Fibroblast of lung (primary cell): ENCODE results near the gene LHX2. TPM values are rescaled to one million over a fixed set of nuclear protein-coding genes. Genes with fewer than 3 reads are reported as not detected.
"Not testable (repeated sequence)": the region's sequence is repeated elsewhere in the genome, so short reads cannot be mapped to it uniquely, and the experiment has no call there.

Experiments used
- DNase-seq, 2 donors: peaks; one replicate each; pipeline versions ENCODE4 v3.0.0 to v3.0.0-alpha.2; 2010; ENCODE audit warnings: low read depth in 2 of 2
- H2AFZ ChIP-seq: 2 replicates; pipeline ENCODE4 v1.5.1; 2012; ENCODE audit warnings: low read length, control low read depth, inconsistent platforms
- H3K27ac ChIP-seq: 2 replicates; pipeline ENCODE4 v1.5.1; 2011; ENCODE audit warnings: low read length, control low read depth; ENCODE audit not compliant: insufficient read depth
- H3K27me3 ChIP-seq: 2 replicates; pipeline ENCODE4 v1.5.1; 2011; ENCODE audit warnings: mild to moderate bottlenecking, low read length; ENCODE audit not compliant: control insufficient read depth, insufficient read depth
- H3K36me3 ChIP-seq: 2 replicates; pipeline ENCODE4 v1.5.1; 2011; ENCODE audit warnings: low read length; ENCODE audit not compliant: control insufficient read depth, insufficient read depth
- H3K4me1 ChIP-seq: 2 replicates; pipeline ENCODE4 v1.5.1; 2011; ENCODE audit warnings: low read length; ENCODE audit not compliant: control insufficient read depth, insufficient read depth; ENCODE audit errors: extremely low read depth
- H3K4me2 ChIP-seq: 2 replicates; pipeline ENCODE4 v1.5.1; 2011; ENCODE audit warnings: low read length, control low read depth; ENCODE audit not compliant: insufficient read depth; ENCODE audit errors: extremely low read depth
- H3K4me3 ChIP-seq, 4 experiments: fragments of 200-600 bp in 1 of 4; sonication (generic) in 1 of 4; replicated peaks in 1 of 4; 2 replicates each; pipeline ENCODE4 v1.5.1; 2011 to 2016; ENCODE audit warnings: low read length in 4 of 4, low read depth in 3 of 4, mild to moderate bottlenecking in 3 of 4, control low read depth in 2 of 4, inconsistent platforms in 1 of 4, mixed read lengths in 1 of 4; ENCODE audit not compliant: insufficient read depth in 1 of 4; ENCODE audit errors: control extremely low read depth in 1 of 4
- H3K79me2 ChIP-seq: 2 replicates; pipeline ENCODE4 v1.5.1; 2012; ENCODE audit warnings: mild to moderate bottlenecking, low read length, inconsistent platforms; ENCODE audit not compliant: control insufficient read depth, insufficient read depth
- H3K9ac ChIP-seq: 2 replicates; pipeline ENCODE4 v1.5.1; 2011; ENCODE audit warnings: mild to moderate bottlenecking, low read length, control low read depth; ENCODE audit not compliant: insufficient read depth
- H3K9me3 ChIP-seq: 2 replicates; pipeline ENCODE4 v1.5.1; 2012; ENCODE audit warnings: low read depth, low read length; ENCODE audit not compliant: control insufficient read depth, insufficient read depth
- H4K20me1 ChIP-seq: 2 replicates; pipeline ENCODE4 v1.5.1; 2011; ENCODE audit warnings: low read length; ENCODE audit not compliant: control insufficient read depth, insufficient read depth; ENCODE audit errors: extremely low read depth
- CTCF ChIP-seq, 2 donors: IDR thresholded peaks in 1 of 2; conservative IDR thresholded peaks in 1 of 2; 1 replicate in 1 of 2; 2 replicates in 1 of 2; pipeline ENCODE4 v1.5.1; 2011 to 2012; ENCODE audit warnings: low read length in 2 of 2, control low read depth in 1 of 2, inconsistent platforms in 1 of 2, low read depth in 1 of 2, mild to moderate bottlenecking in 1 of 2
- EZH2 ChIP-seq: IDR thresholded peaks from 2 replicates; pipeline ENCODE4 v1.5.1; 2012; ENCODE audit warnings: low read length, control low read depth, mild to moderate bottlenecking; ENCODE audit errors: missing control alignments
- polyA plus RNA-seq, 2 donors: library from polyadenylated mRNA; depleted of rRNA in 1 of 2; stranded (reverse) in 1 of 2; unstranded in 1 of 2; fragments of >200 nt; gene quantifications; 2 replicates each; pipeline ENCODE4 v1.2.1, GENCODE V29; 2011 to 2012; ENCODE audit warnings: missing spikeins in 1 of 2
- total RNA-seq: library from RNA; depleted of rRNA; stranded (reverse); fragments of >200 nt; gene quantifications from 2 replicates; pipeline ENCODE4 v1.2.1, GENCODE V29; 2014

Gene LHX2
- total and polyA plus RNA-seq, 2 donors (not counting 1 experiment from before 2014, with no cell fraction given) = not detected

- Histone ChIP-seq H3K27ac (no peak overlapping the region), H2AFZ (no peak overlapping the region), H3K79me2 (no peaks in the 10 kb centered on the region), H3K9ac (no peak overlapping the region), H3K4me2 (no peak overlapping the region), H3K27me3 (no peaks in the 10 kb centered on the region), H3K36me3 (no peaks in the 10 kb centered on the region), H3K4me1 (no peaks in the 10 kb centered on the region), H4K20me1 (no peaks in the 10 kb centered on the region), H3K4me3 (no peak overlapping the region), H3K9me3 (peaks cover 3% of the 10 kb centered on the region)
- DNase-seq = no peak
- TF ChIP-seq CTCF (conservative IDR thresholded peaks at IDR 0.05 in 1 of 2, IDR thresholded peaks at IDR 0.05 in 1 of 2; ENCODE audit: low read depth in 1 of 2, low read length in 2 of 2) = no peak
- no peak for TF ChIP-seq EZH2
Measured at GRCh38 chr9:123973590-123974223, 37.9 kb upstream of the LHX2 start.

GRCh38 chr9:123974471-123974870 is 37.1 kb upstream of the LHX2 start:
- no peaks in the 10 kb centered on the region for H4K20me1 ChIP-seq
- no peaks in the 10 kb centered on the region for H3K4me1 ChIP-seq
- H3K36me3 ChIP-seq = no peaks in the 10 kb centered on the region
- no peak overlapping the region for H2AFZ ChIP-seq
- DNase-seq = no peak
- H3K4me3 ChIP-seq = no peak overlapping the region
- no peak overlapping the region for H3K27ac ChIP-seq
- no peak overlapping the region for H3K9ac ChIP-seq
- H3K79me2 ChIP-seq = no peaks in the 10 kb centered on the region
- no peak overlapping the region for H3K4me2 ChIP-seq
- peaks cover 3% of the 10 kb centered on the region for H3K9me3 ChIP-seq
- TF ChIP-seq CTCF (conservative IDR thresholded peaks at IDR 0.05 in 1 of 2, IDR thresholded peaks at IDR 0.05 in 1 of 2; ENCODE audit: low read depth in 1 of 2, low read length in 2 of 2) (no peak), EZH2 (no peak)
- no peaks in the 10 kb centered on the region for H3K27me3 ChIP-seq

GRCh38 chr9:123975871-123976270 is 35.7 kb upstream of the LHX2 start:
- no peaks in the 10 kb centered on the region for H3K79me2 ChIP-seq
- no peaks in the 10 kb centered on the region for H3K36me3 ChIP-seq
- H2AFZ ChIP-seq = no peak overlapping the region
- no peak overlapping the region for H3K27ac ChIP-seq
- DNase-seq = no peak
- no peak overlapping the region for H3K4me2 ChIP-seq
- no peak overlapping the region for H3K4me3 ChIP-seq
- no peaks in the 10 kb centered on the region for H4K20me1 ChIP-seq
- no peak overlapping the region for H3K9ac ChIP-seq
- H3K27me3 ChIP-seq = peaks cover 5% of the 10 kb centered on the region
- no peaks in the 10 kb centered on the region for H3K4me1 ChIP-seq
- TF ChIP-seq CTCF (conservative IDR thresholded peaks at IDR 0.05 in 1 of 2, IDR thresholded peaks at IDR 0.05 in 1 of 2; ENCODE audit: low read depth in 1 of 2, low read length in 2 of 2) (no peak), EZH2 (no peak)
- H3K9me3 ChIP-seq = peaks cover 3% of the 10 kb centered on the region

DNA sequence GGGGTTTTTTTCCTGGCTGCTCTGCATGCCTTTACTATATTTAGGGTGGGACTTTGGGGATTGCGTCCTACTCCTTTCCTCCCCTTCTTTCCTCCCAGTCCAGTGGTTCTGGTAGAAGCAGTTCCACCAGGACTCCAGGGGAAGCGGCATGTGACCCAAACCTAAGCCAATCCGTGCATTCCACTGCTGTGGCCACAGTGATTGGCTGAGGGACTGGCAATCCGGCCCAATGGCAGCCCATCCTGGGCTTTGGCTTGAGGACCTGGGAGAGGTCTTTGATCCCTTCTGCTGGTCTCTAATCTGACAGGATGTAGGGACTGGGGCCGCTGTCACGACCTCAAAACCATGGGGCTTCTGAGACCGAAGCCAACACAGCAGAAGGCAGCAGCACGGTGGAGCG is 35.0 kb upstream of the LHX2 start:
- not testable (repeated sequence) for DNase-seq, H4K20me1 ChIP-seq

More for the DNA sequence above, 35.0 kb upstream of the LHX2 start:
- not testable (repeated sequence) for H3K9ac ChIP-seq, H3K4me2 ChIP-seq, H3K36me3 ChIP-seq, H3K4me1 ChIP-seq, H3K27ac ChIP-seq, H3K9me3 ChIP-seq, H3K27me3 ChIP-seq, H3K4me3 ChIP-seq, H3K79me2 ChIP-seq, H2AFZ ChIP-seq
